Endothelial cell of umbilical vein (primary cell): ENCODE data around the gene ANTXRL. TPM values are rescaled to one million over a fixed set of nuclear protein-coding genes. Genes with fewer than 3 reads are reported as not detected.

Experiments
- BruUV-seq: library from RNA; stranded (reverse); fragments of 400-500 nt; replicated peaks from 2 replicates; lab custom pipeline; 2021; lab: Mats Ljungman, UMichigan
- CTCF ChIA-PET: fragments of 300-600, 350-600 bp; sonication (Branson Sonifier 250); formaldehyde crosslinking; loops from one replicate; lab custom pipeline; 2021; ENCODE audit warnings: antibody characterized with exemption, inconsistent platforms; lab: Charles Lee
- POLR2A ChIA-PET: fragments of 300-600, 350-600 bp; sonication (Branson Sonifier 250); formaldehyde crosslinking; loops from one replicate; lab custom pipeline; 2021; ENCODE audit warnings: antibody characterized with exemption, inconsistent platforms; lab: Charles Lee
- DNase-seq: peaks from one replicate; pipeline ENCODE4 v3.0.0-alpha.2; 2011; ENCODE audit warnings: low read depth, low spot score
- FAIRE-seq: peaks from 2 replicates; lab custom pipeline; 2011; peaks lifted over from hg19 to GRCh38; lab: Jason Lieb, UNC
- H2AFZ ChIP-seq: 2 replicates; pipeline ENCODE4 v1.6.0; 2012; ENCODE audit warnings: low read depth, low read length, control low read depth, inconsistent platforms
- H3K27ac ChIP-seq: 2 replicates; pipeline ENCODE4 v1.5.1; 2011; ENCODE audit warnings: low read depth, mild to moderate bottlenecking, control low read depth, low read length, moderate library complexity; ENCODE audit not compliant: insufficient read depth
- H3K27me3 ChIP-seq, 2 experiments: 2 replicates each; pipeline versions ENCODE4 v1.6.0 to v1.6.1; 2011; ENCODE audit warnings: low read length in 2 of 2, mixed read lengths in 1 of 2; ENCODE audit not compliant: control insufficient read depth in 2 of 2, insufficient read depth in 2 of 2
- H3K36me3 ChIP-seq, 2 experiments: 2 replicates in 1 of 2; 3 replicates in 1 of 2; pipeline ENCODE4 v1.5.1; 2011; ENCODE audit warnings: low read length in 2 of 2, mild to moderate bottlenecking in 1 of 2, moderate library complexity in 1 of 2; ENCODE audit not compliant: control insufficient read depth in 2 of 2, insufficient read depth in 2 of 2; ENCODE audit errors: extremely low read depth in 1 of 2
- H3K4me1 ChIP-seq: 3 replicates; pipeline ENCODE4 v1.5.1; 2011; ENCODE audit warnings: mild to moderate bottlenecking, low read length; ENCODE audit not compliant: control insufficient read depth, insufficient read depth; ENCODE audit errors: extremely low read depth
- H3K4me2 ChIP-seq: 2 replicates; pipeline ENCODE4 v1.6.1; 2011; ENCODE audit warnings: low read length, control low read depth, mixed read lengths; ENCODE audit not compliant: insufficient read depth
- H3K4me3 ChIP-seq, 3 experiments: fragments of 200-600 bp in 1 of 3; sonication (generic), shearing (Covaris generic) in 1 of 3; replicated peaks in 1 of 3; 2 replicates each; pipeline ENCODE4 v1.5.1; 2011 to 2016; ENCODE audit warnings: control low read depth in 3 of 3, low read length in 3 of 3, mild to moderate bottlenecking in 2 of 3, inconsistent platforms in 1 of 3, low read depth in 1 of 3, moderate library complexity in 1 of 3; ENCODE audit not compliant: insufficient read depth in 1 of 3
- H3K79me2 ChIP-seq: 2 replicates; pipeline ENCODE4 v1.6.0; 2012; ENCODE audit warnings: low read length, inconsistent platforms; ENCODE audit not compliant: control insufficient read depth, insufficient read depth
- H3K9ac ChIP-seq: replicated peaks from 2 replicates; pipeline ENCODE3; 2011; ENCODE audit warnings: low read length, control low read depth; ENCODE audit not compliant: insufficient read depth; ENCODE audit errors: extremely low read depth
- H3K9me1 ChIP-seq: replicated peaks from 3 replicates; pipeline ENCODE4 v1.6.0; 2011; ENCODE audit warnings: mild to moderate bottlenecking, low read length; ENCODE audit not compliant: control insufficient read depth, insufficient read depth; ENCODE audit errors: extremely low read depth
- H3K9me3 ChIP-seq: replicated peaks from 2 replicates; pipeline ENCODE4 v1.5.1; 2012; ENCODE audit warnings: low read length, inconsistent platforms; ENCODE audit not compliant: control insufficient read depth, insufficient read depth
- H4K20me1 ChIP-seq: replicated peaks from 2 replicates; pipeline ENCODE3; 2011; ENCODE audit warnings: mild to moderate bottlenecking, low read length; ENCODE audit not compliant: control insufficient read depth, insufficient read depth; ENCODE audit errors: extremely low read depth
- CTCF ChIP-seq, 2 donors: IDR thresholded peaks; 1 replicate in 1 of 2; 2 replicates in 1 of 2; pipeline ENCODE4 v1.5.1; 2011; ENCODE audit warnings: low read length in 2 of 2, mild to moderate bottlenecking in 2 of 2, moderate library complexity in 2 of 2, control low read depth in 1 of 2, inconsistent platforms in 1 of 2, low read depth in 1 of 2; ENCODE audit not compliant: insufficient read depth in 1 of 2; ENCODE audit errors: extremely low read depth in 1 of 2
- EZH2 ChIP-seq: IDR thresholded peaks from 2 replicates; pipeline ENCODE4 v1.6.1; 2012; ENCODE audit warnings: borderline replicate concordance, low read depth, mild to moderate bottlenecking, moderate library complexity, low read length, inconsistent platforms; ENCODE audit not compliant: severe bottlenecking
- FOS ChIP-seq: IDR thresholded peaks from 2 replicates; pipeline ENCODE4 v1.6.1; 2011; ENCODE audit warnings: mild to moderate bottlenecking, low read length, moderate library complexity, borderline replicate concordance; ENCODE audit not compliant: insufficient read depth
- GATA2 ChIP-seq: IDR thresholded peaks from 2 replicates; pipeline ENCODE4 v1.7.0; 2011; ENCODE audit warnings: low read depth, mild to moderate bottlenecking, moderate library complexity, mixed read lengths, low read length; ENCODE audit not compliant: insufficient read length, insufficient read depth
- JUN ChIP-seq: IDR thresholded peaks from 2 replicates; pipeline ENCODE4 v1.6.1; 2011; ENCODE audit warnings: borderline replicate concordance, low read depth; ENCODE audit not compliant: insufficient read length, insufficient read depth
- MAX ChIP-seq: IDR thresholded peaks from 2 replicates; pipeline ENCODE4 v1.6.1; 2011; ENCODE audit not compliant: insufficient read depth, insufficient read length
- MYC ChIP-seq: IDR thresholded peaks from one replicate; pipeline ENCODE4 v1.6.1; 2011; ENCODE audit warnings: mild to moderate bottlenecking, low read depth, low read length
- POLR2A ChIP-seq: IDR thresholded peaks from 2 replicates; pipeline ENCODE4 v1.6.1; 2012; ENCODE audit warnings: low read depth, mild to moderate bottlenecking, control low read depth, low read length
- POLR2AphosphoS5 ChIP-seq: IDR thresholded peaks from 2 replicates; pipeline ENCODE4 v1.6.1; 2012; ENCODE audit warnings: low read depth, mild to moderate bottlenecking, control low read depth, low read length, moderate library complexity; ENCODE audit not compliant: insufficient read depth
- dilution Hi-C: fragments of 300-500 bp; cut with MboI; formaldehyde crosslinking; loops from one replicate; pipeline ENCODE4 v1.15.0; 2019; ENCODE audit warnings: low sequenced_read_pairs; ENCODE audit not compliant: extremely low pct_ligation_motif_present
- intact Hi-C: fragments of 100-400 bp; cut with micrococcal nuclease; formaldehyde crosslinking; loops from one replicate; pipeline ENCODE4 v1.10.0; 2022
- polyA plus RNA-seq, 4 experiments: library from polyadenylated mRNA; depleted of rRNA in 3 of 4; stranded (reverse) in 3 of 4; unstranded in 1 of 4; fragments of >200 nt; gene quantifications; 2 replicates each; pipeline versions ENCODE4 v1.2.1 to v1.2.3, GENCODE V29; 2011 to 2012; ENCODE audit warnings: missing spikeins in 1 of 4
- total RNA-seq: library from RNA; stranded (reverse); gene quantifications from 2 replicates; pipeline ENCODE4 v1.2.3, GENCODE V29; 2021

The ANTXRL gene
- total and polyA plus RNA-seq, 2 donors (not counting 3 experiments of a cell fraction or from before 2014, with no cell fraction given) = not detected

GRCh38 chr10:46285966-46286620 is 704 bp upstream of the ANTXRL start:
- ChIA-PET CTCF (no interaction called here), POLR2A (no interaction called here)
- H4K20me1 ChIP-seq = no peaks in the 10 kb centered on the region
- H3K4me1 ChIP-seq = peaks cover 4% of the 10 kb centered on the region
- no peak overlapping the region for H2AFZ ChIP-seq
- peaks cover 6 to 9% of the 10 kb centered on the region in 2 experiments for H3K27me3 ChIP-seq
- FAIRE-seq (no peak), DNase-seq (no peak)
- H3K36me3 ChIP-seq = no peaks in the 10 kb centered on the region
- H3K4me3 ChIP-seq = no peak overlapping the region
- H3K9ac ChIP-seq = no peak overlapping the region
- H3K4me2 ChIP-seq = no peak overlapping the region
- no TSS peak for BruUV-seq
- no peaks in the 10 kb centered on the region for H3K79me2 ChIP-seq
- H3K27ac ChIP-seq = no peak overlapping the region
- H3K9me1 ChIP-seq = no peaks in the 10 kb centered on the region
- no peaks in the 10 kb centered on the region for H3K9me3 ChIP-seq
- intact Hi-C loops (no loop called here), dilution Hi-C loops (no loop called here)
- no peak for TF ChIP-seq GATA2

GRCh38 chr10:46287846-46288477 is 1.2 kb downstream of the ANTXRL start:
- ChIA-PET POLR2A (no interaction called here), CTCF (no interaction called here)

More at GRCh38 chr10:46287846-46288477, 1.2 kb downstream of the ANTXRL start:
- TF ChIP-seq CTCF (IDR thresholded peaks at IDR 0.05; ENCODE audit: extremely low read depth in 1 of 2, insufficient read depth in 1 of 2, low read depth in 1 of 2, low read length in 2 of 2) (no peak), POLR2A (no peak), POLR2AphosphoS5 (no peak), GATA2 (no peak), MAX (no peak), EZH2 (no peak), MYC (no peak), FOS (no peak), JUN (no peak)
- FAIRE-seq = no peak
- Histone ChIP-seq H3K9me1 (no peaks in the 10 kb centered on the region), H3K4me2 (no peak overlapping the region), H3K4me3 (no peak overlapping the region), H3K9me3 (no peaks in the 10 kb centered on the region), H3K27ac (no peak overlapping the region), H3K9ac (no peak overlapping the region), H3K4me1 (peaks cover 4% of the 10 kb centered on the region), H2AFZ (no peak overlapping the region), H4K20me1 (no peaks in the 10 kb centered on the region), H3K79me2 (no peaks in the 10 kb centered on the region), H3K36me3 (no peaks in the 10 kb centered on the region), H3K27me3 (peaks cover 0 to under 1% of the 10 kb centered on the region in 2 experiments)
- no peak for DNase-seq
- intact Hi-C loops (no loop called here), dilution Hi-C loops (no loop called here)
- no TSS peak for BruUV-seq
